CD14-positive monocyte (primary cell): ENCODE measurements around the gene ATXN1L. TPM values are rescaled to one million over a fixed set of nuclear protein-coding genes. Genes with fewer than 3 reads are reported as not detected.

ENCODE experiments used
- DNase-seq, 3 donors: peaks; one replicate each; pipeline ENCODE4 v3.0.0-alpha.2; 2011 to 2022
- H2AFZ ChIP-seq: 2 replicates; pipeline ENCODE4 v1.6.0; 2012; ENCODE audit warnings: mild to moderate bottlenecking, low read depth, low read length, inconsistent platforms; ENCODE audit not compliant: insufficient read depth, poor library complexity, severe bottlenecking
- H3K27ac ChIP-seq, 2 donors: 1 replicate in 1 of 2; 2 replicates in 1 of 2; pipeline ENCODE4 v1.5.1; 2012 to 2013; ENCODE audit warnings: low read length in 2 of 2, control low read depth in 1 of 2, inconsistent platforms in 1 of 2, low read depth in 1 of 2, mild to moderate bottlenecking in 1 of 2
- H3K27me3 ChIP-seq, 2 donors: one replicate each; pipeline versions ENCODE4 v1.6.0 to v1.6.1; 2011 to 2013; ENCODE audit warnings: low read length in 2 of 2; ENCODE audit not compliant: control insufficient read depth in 2 of 2, insufficient read depth in 2 of 2
- H3K36me3 ChIP-seq, 2 donors: replicated peaks in 1 of 2; 1 replicate in 1 of 2; 2 replicates in 1 of 2; pipeline versions ENCODE4 v1.5.1 to v1.6.1; 2012 to 2013; ENCODE audit warnings: low read length in 2 of 2, control low read depth in 1 of 2, inconsistent platforms in 1 of 2, mild to moderate bottlenecking in 1 of 2; ENCODE audit not compliant: insufficient read depth in 2 of 2, control insufficient read depth in 1 of 2
- H3K4me1 ChIP-seq, 2 donors: 1 replicate in 1 of 2; 2 replicates in 1 of 2; pipeline versions ENCODE4 v1.5.1 to v1.6.1; 2012 to 2013; ENCODE audit warnings: low read length in 2 of 2, control low read depth in 1 of 2, inconsistent platforms in 1 of 2, mild to moderate bottlenecking in 1 of 2, moderate library complexity in 1 of 2; ENCODE audit not compliant: insufficient read depth in 2 of 2, control insufficient read depth in 1 of 2
- H3K4me2 ChIP-seq: replicated peaks from 2 replicates; pipeline ENCODE3; 2012; ENCODE audit warnings: low read length, moderate library complexity, mild to moderate bottlenecking; ENCODE audit not compliant: poor library complexity, severe bottlenecking; ENCODE audit errors: extremely low read depth
- H3K4me3 ChIP-seq, 3 experiments: fragments of 200-600 bp in 1 of 3; sonication (generic) in 1 of 3; replicated peaks in 1 of 3; 1 replicate in 2 of 3; 2 replicates in 1 of 3; pipeline ENCODE4 v1.5.1; 2011 to 2013; ENCODE audit warnings: low read length in 3 of 3, mild to moderate bottlenecking in 3 of 3, control low read depth in 2 of 3, low read depth in 2 of 3, inconsistent platforms in 1 of 3, moderate library complexity in 1 of 3
- H3K79me2 ChIP-seq: 2 replicates; pipeline ENCODE4 v1.6.0; 2012; ENCODE audit warnings: mild to moderate bottlenecking, control low read depth, inconsistent platforms, low read length, moderate library complexity; ENCODE audit not compliant: insufficient read depth
- H3K9ac ChIP-seq: 2 replicates; pipeline ENCODE4 v1.6.0; 2017; ENCODE audit warnings: low read length, mild to moderate bottlenecking; ENCODE audit not compliant: insufficient read depth, poor library complexity, severe bottlenecking
- H3K9me3 ChIP-seq, 2 donors: replicated peaks in 1 of 2; 1 replicate in 1 of 2; 2 replicates in 1 of 2; pipeline versions ENCODE4 v1.5.1 to v1.6.1; 2012 to 2013; ENCODE audit warnings: low read length in 2 of 2, control low read depth in 1 of 2; ENCODE audit not compliant: control insufficient read depth in 1 of 2, insufficient read depth in 1 of 2
- H4K20me1 ChIP-seq: 2 replicates; pipeline ENCODE4 v1.6.0; 2012; ENCODE audit warnings: mild to moderate bottlenecking, low read length, control low read depth, moderate library complexity; ENCODE audit not compliant: insufficient read depth
- H3K27ac Mint-ChIP-seq, 7 donors: one replicate each; pipeline ENCODE4 v1.8.0; 2020; ENCODE audit warnings: mild to moderate bottlenecking in 7 of 7, mixed read lengths in 7 of 7, moderate library complexity in 6 of 7, inconsistent platforms in 2 of 7
- H3K27me3 Mint-ChIP-seq, 3 donors: one replicate each; pipeline ENCODE4 v1.8.0; 2021 to 2022; ENCODE audit warnings: low read depth in 3 of 3, mild to moderate bottlenecking in 3 of 3, mixed read lengths in 3 of 3, moderate library complexity in 3 of 3, inconsistent platforms in 1 of 3
- H3K36me3 Mint-ChIP-seq, 2 donors: one replicate each; pipeline ENCODE4 v1.8.0; 2020; ENCODE audit warnings: mixed read lengths in 2 of 2, inconsistent platforms in 1 of 2, mild to moderate bottlenecking in 1 of 2
- H3K4me1 Mint-ChIP-seq: one replicate; pipeline ENCODE4 v1.8.0; 2020; ENCODE audit warnings: mild to moderate bottlenecking, mixed read lengths
- H3K4me3 Mint-ChIP-seq, 2 donors: one replicate each; pipeline ENCODE4 v1.8.0; 2020; ENCODE audit warnings: mild to moderate bottlenecking in 2 of 2, mixed read lengths in 2 of 2, moderate library complexity in 1 of 2
- H3K9me3 Mint-ChIP-seq, 7 donors: one replicate each; pipeline ENCODE4 v1.8.0; 2020 to 2022; ENCODE audit warnings: mixed read lengths in 7 of 7, mild to moderate bottlenecking in 6 of 7, moderate library complexity in 6 of 7, inconsistent platforms in 2 of 7
- WGBS: methylation state at CpG from one replicate; pipeline ENCODE4 v1.1.5; 2013; ENCODE audit warnings: missing lambda C conversion rate; ENCODE audit not compliant: insufficient coverage; 5-methylcytosine and 5-hydroxymethylcytosine counted together
- intact Hi-C, 2 donors: fragments of 100-400 bp; cut with micrococcal nuclease; formaldehyde crosslinking; loops; one replicate each; pipeline versions ENCODE4 v1.15.0 to v1.15.1; 2023
- polyA plus RNA-seq, 3 donors: library from polyadenylated mRNA; depleted of rRNA in 1 of 3; unstranded in 2 of 3; stranded (reverse) in 1 of 3; fragments of 300-500 nt in 2 of 3; fragments of >200 nt in 1 of 3; fragmentation: Illumina TruSeq in 2 of 3; gene quantifications; 1 replicate in 2 of 3; 2 replicates in 1 of 3; pipeline ENCODE4 v1.2.3, GENCODE V29; 2012 to 2021
- TF ChIP-seq, protein P1 (sequence below): fragments of 200-600 bp; IDR thresholded peaks from one replicate; pipeline ENCODE4 v1.8.0; 2022; ENCODE audit warnings: antibody characterized with exemption, mild to moderate bottlenecking

Gene ATXN1L
- polyA plus RNA-seq, 3 donors: 6.7 to 27.9 (median 10.0) TPM

GRCh38 chr16:71847096-71847495 lies 1.3 kb downstream of the ATXN1L start:
- Histone ChIP-seq H3K27me3 (no peaks in the 10 kb centered on the region), H2AFZ (no peak overlapping the region), H3K36me3 (peaks cover 42 to 46% of the 10 kb centered on the region in 2 donors), H3K9me3 (no peaks in the 10 kb centered on the region), H3K4me2 (peak overlapping the region; percentile 99), H3K4me1 (peaks cover 13 to 21% of the 10 kb centered on the region in 2 donors), H3K27ac (peak overlapping the region in 1 of 2 donors; percentile 96), H3K4me3 (peak overlapping the region in 1 of 3 experiments; percentile 98), H4K20me1 (peaks cover 12% of the 10 kb centered on the region), H3K9ac (peak overlapping the region; percentile 96), H3K79me2 (peaks cover 33% of the 10 kb centered on the region)
- intact Hi-C loops: loop anchor here (5.0 kb wide), 4 partner anchors 35 to 120 kb away; partner anchors contain the start of genes IST1 (in 1 of the 2) and ZNF821 (in 1 of the 2)
- WGBS: no CpG with 5 or more reads among the region's 3 CpGs
- peaks cover 41 to 47% of the 10 kb centered on the region in 2 donors for H3K36me3 Mint-ChIP-seq
- H3K4me1 Mint-ChIP-seq: peaks cover 20% of the 10 kb centered on the region
- no peaks in the 10 kb centered on the region for H3K9me3 Mint-ChIP-seq
- no peak for DNase-seq
- H3K4me3 Mint-ChIP-seq: peak overlapping the region; percentile 90 to 93
- TF ChIP-seq, protein P1, sequence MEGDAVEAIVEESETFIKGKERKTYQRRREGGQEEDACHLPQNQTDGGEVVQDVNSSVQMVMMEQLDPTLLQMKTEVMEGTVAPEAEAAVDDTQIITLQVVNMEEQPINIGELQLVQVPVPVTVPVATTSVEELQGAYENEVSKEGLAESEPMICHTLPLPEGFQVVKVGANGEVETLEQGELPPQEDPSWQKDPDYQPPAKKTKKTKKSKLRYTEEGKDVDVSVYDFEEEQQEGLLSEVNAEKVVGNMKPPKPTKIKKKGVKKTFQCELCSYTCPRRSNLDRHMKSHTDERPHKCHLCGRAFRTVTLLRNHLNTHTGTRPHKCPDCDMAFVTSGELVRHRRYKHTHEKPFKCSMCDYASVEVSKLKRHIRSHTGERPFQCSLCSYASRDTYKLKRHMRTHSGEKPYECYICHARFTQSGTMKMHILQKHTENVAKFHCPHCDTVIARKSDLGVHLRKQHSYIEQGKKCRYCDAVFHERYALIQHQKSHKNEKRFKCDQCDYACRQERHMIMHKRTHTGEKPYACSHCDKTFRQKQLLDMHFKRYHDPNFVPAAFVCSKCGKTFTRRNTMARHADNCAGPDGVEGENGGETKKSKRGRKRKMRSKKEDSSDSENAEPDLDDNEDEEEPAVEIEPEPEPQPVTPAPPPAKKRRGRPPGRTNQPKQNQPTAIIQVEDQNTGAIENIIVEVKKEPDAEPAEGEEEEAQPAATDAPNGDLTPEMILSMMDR: no peak
- peak overlapping the region in 4 of 7 donors; percentile 70 to 97 (median 96) for H3K27ac Mint-ChIP-seq
- H3K27me3 Mint-ChIP-seq: peaks cover 0 to 2% (median 0%) of the 10 kb centered on the region in 3 donors

DNA sequence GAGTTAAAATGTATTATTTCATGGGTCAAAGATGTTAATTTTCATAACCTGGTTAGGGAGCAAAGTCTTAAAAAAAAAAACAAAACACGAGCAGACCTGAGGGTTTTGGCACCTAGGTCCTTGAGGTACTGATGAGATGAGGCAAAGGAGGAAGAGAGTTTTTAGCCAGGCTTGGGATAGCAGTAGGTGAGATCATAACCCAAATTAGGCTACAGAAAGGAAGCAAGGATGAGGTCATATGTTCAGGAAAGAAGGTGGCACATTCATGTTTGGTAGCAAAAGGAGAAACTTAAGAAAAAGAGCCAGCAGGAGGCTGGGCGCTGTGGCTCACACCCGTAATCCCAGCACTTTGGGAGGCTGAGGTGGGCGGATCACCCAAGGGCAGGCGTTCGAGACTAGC lies 2.8 kb downstream of the ATXN1L start:
- peak overlapping the region in 3 of 7 donors; percentile 9 to 51 (median 34) for H3K27ac Mint-ChIP-seq
- Histone ChIP-seq H2AFZ (no peak overlapping the region), H3K9ac (no peak overlapping the region), H3K4me3 (no peak overlapping the region), H3K9me3 (no peaks in the 10 kb centered on the region), H3K79me2 (peaks cover 38% of the 10 kb centered on the region), H4K20me1 (peaks cover 27% of the 10 kb centered on the region), H3K4me1 (peaks cover 13 to 21% of the 10 kb centered on the region in 2 donors), H3K27ac (no peak overlapping the region), H3K4me2 (no peak overlapping the region), H3K27me3 (no peaks in the 10 kb centered on the region), H3K36me3 (peaks cover 54 to 61% of the 10 kb centered on the region in 2 donors)
- TF ChIP-seq, protein P1: no peak
- peaks cover 55 to 63% of the 10 kb centered on the region in 2 donors for H3K36me3 Mint-ChIP-seq
- H3K4me1 Mint-ChIP-seq: peaks cover 22% of the 10 kb centered on the region
- intact Hi-C loops: loop anchor here (5.0 kb wide), 4 partner anchors 34 to 121 kb away; partner anchors contain the start of genes IST1 (in 1 of the 2) and ZNF821 (in 1 of the 2)
- no peak for DNase-seq
- H3K9me3 Mint-ChIP-seq: no peaks in the 10 kb centered on the region
- H3K27me3 Mint-ChIP-seq: peaks cover 0 to 2% (median 0%) of the 10 kb centered on the region in 3 donors
- 100% methylated on average over 1 of the region's 6 CpGs for WGBS
- H3K4me3 Mint-ChIP-seq: no peak overlapping the region
